ENCODE results near the gene STIM2. TPM values are rescaled to one million over a fixed set of nuclear protein-coding genes. Genes with fewer than 3 reads are reported as not detected.

The STIM2 gene
- total and polyA plus RNA-seq, 10 of the 15 experiments (the other 5 are each of a cell fraction or from before 2014, with no cell fraction given) = 4.7 to 41.5 (median 16.9) TPM

DNA sequence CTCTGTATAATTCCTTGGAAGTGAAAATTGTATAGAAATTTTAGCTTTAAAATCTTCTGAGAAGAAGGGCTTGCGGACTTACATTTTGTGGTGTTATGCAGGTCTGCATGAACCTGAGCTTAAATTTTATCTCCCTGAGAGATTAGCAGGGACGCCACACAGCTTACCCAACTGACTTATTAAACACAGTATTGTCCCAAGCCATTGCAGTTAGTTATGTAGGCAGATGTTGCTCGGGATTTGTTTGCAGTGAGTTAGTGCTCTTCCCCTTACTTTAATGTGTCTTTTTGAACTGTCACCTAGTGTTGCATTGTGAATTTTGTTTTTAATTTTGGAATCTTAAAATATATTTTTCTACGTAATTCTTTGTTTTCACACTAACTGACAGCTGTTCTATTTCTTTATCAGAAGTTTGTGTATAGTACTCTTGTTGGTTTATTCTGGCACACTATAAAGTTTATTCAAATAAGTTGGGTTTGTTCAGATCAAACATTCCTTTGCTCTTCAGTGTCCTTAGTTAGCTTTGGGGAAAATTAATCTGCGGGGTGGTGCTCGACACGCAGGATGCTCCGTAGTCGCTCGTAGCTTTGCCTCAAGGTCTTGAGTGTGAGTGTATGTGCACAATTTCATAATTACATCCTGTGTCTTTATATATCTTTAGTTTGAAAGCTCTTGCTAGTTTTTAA, 145.4 kb downstream of the STIM2 start:
- no peak for ATAC-seq
- RAD21 ChIA-PET (ENCODE audit: unreplicated experiment) = interaction anchor here (0.9 to 4.3 kb wide), 8 partner anchors 12 to 273 kb away, joined by 3 to 21 read pairs (median 4); partner anchors contain the start of gene STIM2
- no peak for DNase-seq (ENCODE audit: low read depth, low spot score)
- Histone ChIP-seq H4K20me1 (ENCODE audit: control insufficient read depth, insufficient read depth) (no peaks in the 10 kb centered on the region), H3K4me1 (ENCODE audit: control insufficient read depth, insufficient read depth, low read length) (peaks cover 6% of the 10 kb centered on the region; the same call in 1 of the 2 replicates), H3K4me2 (ENCODE audit: control insufficient read depth, insufficient read depth) (no peak overlapping the region), H3K27me3 (replicated peaks in 1 of 2; ENCODE audit: control insufficient read depth in 2 of 2, insufficient read depth in 2 of 2, low read length in 1 of 2) (no peaks in the 10 kb centered on the region), H3K36me3 (ENCODE audit: control insufficient read depth in 2 of 2, insufficient read depth in 2 of 2, low read length in 1 of 2) (peaks cover 0 to 2% of the 10 kb centered on the region in 2 experiments; a peak in 1 of 4 replicates), H3K9ac (ENCODE audit: control insufficient read depth, insufficient read depth, low read length) (no peak overlapping the region), H3K27ac (ENCODE audit: control insufficient read depth, insufficient read depth) (no peak overlapping the region), H3K9me3 (replicated peaks; ENCODE audit: control insufficient read depth, insufficient read depth, low read length) (no peaks in the 10 kb centered on the region), H3K79me2 (ENCODE audit: control insufficient read depth, insufficient read depth, low read length) (no peaks in the 10 kb centered on the region), H2AFZ (ENCODE audit: control insufficient read depth, low read depth, low read length) (no peak overlapping the region), H3K4me3 (no peak overlapping the region)
- no TSS peak for BruUV-seq (replicated peaks)
- POLR2A ChIA-PET = no interaction called here
- CTCF ChIA-PET = interaction anchor here (0.5 to 6.8 kb wide), 10 partner anchors 15 to 575 kb away, joined by 3 to 78 read pairs (median 3); no protein-coding TSS in a partner anchor
- intact Hi-C loops (cut with micrococcal nuclease; ENCODE audit: unreplicated experiment) (no loop called here), in situ Hi-C loops (cut with MboI) (loop anchor here (5.0 kb wide), 1 partner anchor 549 kb away; no protein-coding TSS in a partner anchor)
- TF ChIP-seq, protein P1, sequence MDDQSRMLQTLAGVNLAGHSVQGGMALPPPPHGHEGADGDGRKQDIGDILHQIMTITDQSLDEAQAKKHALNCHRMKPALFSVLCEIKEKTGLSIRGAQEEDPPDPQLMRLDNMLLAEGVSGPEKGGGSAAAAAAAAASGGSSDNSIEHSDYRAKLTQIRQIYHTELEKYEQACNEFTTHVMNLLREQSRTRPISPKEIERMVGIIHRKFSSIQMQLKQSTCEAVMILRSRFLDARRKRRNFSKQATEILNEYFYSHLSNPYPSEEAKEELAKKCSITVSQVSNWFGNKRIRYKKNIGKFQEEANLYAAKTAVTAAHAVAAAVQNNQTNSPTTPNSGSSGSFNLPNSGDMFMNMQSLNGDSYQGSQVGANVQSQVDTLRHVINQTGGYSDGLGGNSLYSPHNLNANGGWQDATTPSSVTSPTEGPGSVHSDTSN (IDR thresholded peaks at IDR 0.05; ENCODE audit: insufficient replicate concordance, low read depth, low read length) = no peak
- TF ChIP-seq ASH2L (IDR thresholded peaks at IDR 0.05; ENCODE audit: borderline replicate concordance, low read depth) (no peak), YBX1 (IDR thresholded peaks at IDR 0.05) (no peak)
- TF ChIP-seq, protein P2, sequence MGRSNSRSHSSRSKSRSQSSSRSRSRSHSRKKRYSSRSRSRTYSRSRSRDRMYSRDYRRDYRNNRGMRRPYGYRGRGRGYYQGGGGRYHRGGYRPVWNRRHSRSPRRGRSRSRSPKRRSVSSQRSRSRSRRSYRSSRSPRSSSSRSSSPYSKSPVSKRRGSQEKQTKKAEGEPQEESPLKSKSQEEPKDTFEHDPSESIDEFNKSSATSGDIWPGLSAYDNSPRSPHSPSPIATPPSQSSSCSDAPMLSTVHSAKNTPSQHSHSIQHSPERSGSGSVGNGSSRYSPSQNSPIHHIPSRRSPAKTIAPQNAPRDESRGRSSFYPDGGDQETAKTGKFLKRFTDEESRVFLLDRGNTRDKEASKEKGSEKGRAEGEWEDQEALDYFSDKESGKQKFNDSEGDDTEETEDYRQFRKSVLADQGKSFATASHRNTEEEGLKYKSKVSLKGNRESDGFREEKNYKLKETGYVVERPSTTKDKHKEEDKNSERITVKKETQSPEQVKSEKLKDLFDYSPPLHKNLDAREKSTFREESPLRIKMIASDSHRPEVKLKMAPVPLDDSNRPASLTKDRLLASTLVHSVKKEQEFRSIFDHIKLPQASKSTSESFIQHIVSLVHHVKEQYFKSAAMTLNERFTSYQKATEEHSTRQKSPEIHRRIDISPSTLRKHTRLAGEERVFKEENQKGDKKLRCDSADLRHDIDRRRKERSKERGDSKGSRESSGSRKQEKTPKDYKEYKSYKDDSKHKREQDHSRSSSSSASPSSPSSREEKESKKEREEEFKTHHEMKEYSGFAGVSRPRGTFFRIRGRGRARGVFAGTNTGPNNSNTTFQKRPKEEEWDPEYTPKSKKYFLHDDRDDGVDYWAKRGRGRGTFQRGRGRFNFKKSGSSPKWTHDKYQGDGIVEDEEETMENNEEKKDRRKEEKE (IDR thresholded peaks at IDR 0.05) = no peak
- WGBS (ENCODE audit: insufficient coverage, insufficient replicate concordance, low lambda C conversion rate, missing lambda C conversion rate) = 97% methylated on average over 10 of the region's 10 CpGs
- no peak for FAIRE-seq
- SMC1A ChIA-PET (ENCODE audit: uncharacterized antibody, unreplicated experiment) = interaction anchor here (0.5 to 6.3 kb wide), 12 partner anchors 13 to 597 kb away, joined by 3 to 36 read pairs (median 4); partner anchors contain the start of gene STIM2

Measured in GM12878 (cell line).